ENCODE data around the gene RAB4A.
A peak's percentile ranks its signal among the peaks of the same experiment; 100 is the strongest.

Gene RAB4A

GRCh38 chr1:229339086-229339485, 68.2 kb downstream of the RAB4A start:
- DNase-seq (ENCODE audit: low spot score), result no peak

GRCh38 chr1:229339520-229339919, 68.6 kb downstream of the RAB4A start:
- no peak for DNase-seq (ENCODE audit: low spot score)

GRCh38 chr1:229340496-229340895, 69.6 kb downstream of the RAB4A start:
- DNase-seq (ENCODE audit: low spot score), result no peak

DNA sequence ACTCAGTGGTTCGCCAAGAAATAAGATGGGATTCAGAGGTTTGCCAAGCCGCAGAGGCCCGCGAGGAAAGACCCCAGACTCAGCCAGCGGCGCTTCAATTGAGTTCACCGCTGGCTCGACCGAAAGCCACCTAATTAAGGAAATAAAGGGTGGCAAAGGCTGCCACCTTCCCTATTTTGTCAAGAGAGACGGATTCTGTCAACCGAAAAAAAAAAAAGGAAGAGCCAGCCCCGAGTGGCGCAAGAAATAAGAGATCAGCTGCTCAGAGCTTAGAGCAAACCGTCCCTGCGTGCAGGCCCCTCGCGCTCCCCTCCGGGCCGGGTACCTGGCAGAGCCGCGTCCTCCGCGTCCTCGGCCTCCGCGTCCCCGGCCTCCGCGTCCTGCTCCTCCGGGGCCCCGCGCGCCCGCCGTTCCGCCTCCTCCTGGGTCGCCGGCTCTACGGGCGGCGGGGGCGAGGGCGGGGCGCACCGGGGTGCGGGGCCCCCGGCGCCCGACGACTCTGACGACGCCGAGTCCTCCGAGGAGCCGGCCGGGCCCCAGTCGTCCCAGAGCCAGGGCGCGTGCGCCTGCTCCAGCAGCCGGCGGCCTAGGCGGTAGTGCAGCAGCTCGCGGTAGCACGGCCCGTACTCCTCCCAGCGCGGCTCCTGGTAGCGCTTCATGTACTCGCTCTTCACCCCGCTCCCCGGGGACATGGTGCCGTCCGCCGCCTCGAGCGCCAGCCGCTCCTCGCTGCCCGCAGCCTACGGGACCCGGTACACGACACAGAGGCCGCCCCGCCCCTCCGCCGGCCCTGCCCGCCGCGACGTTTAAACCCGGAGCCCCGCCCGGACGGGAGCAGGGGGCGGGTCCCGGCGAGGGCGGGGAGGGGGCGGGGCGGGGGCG, 71.1 kb downstream of the RAB4A start:
- peak; percentile 95 for DNase-seq (ENCODE audit: low spot score)

GRCh38 chr1:229342656-229343569, 72.0 kb downstream of the RAB4A start, which contains the start of gene CCSAP:
TSS of gene CCSAP (minus strand) at chr1:229343047. CDS start at chr1:229342465, 582 bp downstream.
- peak; percentile 63 for DNase-seq (ENCODE audit: low spot score)

GRCh38 chr1:229344139-229344538, 73.2 kb downstream of the RAB4A start:
- no peak for DNase-seq (ENCODE audit: low spot score)

DNA sequence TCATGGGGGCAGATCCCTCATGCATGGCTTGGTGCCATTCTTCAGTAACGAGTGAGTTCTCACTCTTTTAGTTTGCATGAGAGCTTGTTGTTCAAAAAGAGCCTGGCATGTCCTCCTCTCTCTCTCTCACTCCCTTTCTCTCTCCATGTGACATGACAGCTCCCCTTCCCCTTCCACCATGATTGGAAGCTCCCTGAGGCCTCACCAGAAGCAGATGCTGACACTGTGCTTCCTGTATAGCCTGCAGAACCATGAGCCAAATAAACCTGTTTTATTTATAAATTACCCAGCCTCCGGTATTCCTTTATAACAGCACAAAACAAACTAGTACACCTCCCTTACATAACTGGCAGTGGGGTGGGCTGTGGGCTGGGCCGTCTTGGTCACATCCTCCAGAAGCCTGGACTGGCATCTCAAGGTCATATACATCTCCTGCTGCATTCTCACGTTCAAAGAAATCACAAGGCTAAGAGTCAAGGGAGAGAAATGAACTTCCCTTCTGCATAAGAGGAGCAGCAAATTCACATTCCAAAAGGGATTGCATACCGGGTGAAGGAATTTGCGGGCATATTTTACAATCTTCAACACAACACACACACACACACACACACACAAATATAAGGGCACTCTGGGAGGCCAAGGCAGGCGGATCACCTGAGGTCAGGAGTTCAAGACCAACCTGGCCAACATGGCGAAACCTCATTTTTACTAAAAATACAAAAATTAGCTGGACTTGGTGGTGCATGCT, 74.2 kb downstream of the RAB4A start:
- no peak for DNase-seq (ENCODE audit: low spot score)

- DNase-seq (ENCODE audit: low spot score), result no peak
These were observed 76.6 kb downstream of the RAB4A start for GRCh38 chr1:229347528-229347927.

GRCh38 chr1:229349463-229350385, 78.8 kb downstream of the RAB4A start:
- no peak for DNase-seq (ENCODE audit: low spot score)

- DNase-seq (ENCODE audit: low spot score), result no peak
These were observed 82.1 kb downstream of the RAB4A start for GRCh38 chr1:229352975-229353374.

- no peak for DNase-seq (ENCODE audit: low spot score)
These were observed 83.3 kb downstream of the RAB4A start for GRCh38 chr1:229354226-229354625.

Data from iPS-NIHi11 (cell line).